ENCODE data around the gene GPRIN2. TPM values are rescaled to one million over a fixed set of nuclear protein-coding genes. Genes with fewer than 3 reads are reported as not detected.
"Not testable (repeated sequence)": the region's sequence is repeated elsewhere in the genome, so short reads cannot be mapped to it uniquely, and the experiment has no call there.

The GPRIN2 gene
- polyA plus RNA-seq, 1 donor from 2014 or later, result 7.1 TPM

- H3K4me2 ChIP-seq (ENCODE audit: low read length); H3K27me3 ChIP-seq (ENCODE audit: insufficient read depth, low read depth, low read length); H2AFZ ChIP-seq (ENCODE audit: low read depth, low read length); H3K4me3 ChIP-seq (ENCODE audit: low read length); H3K36me3 ChIP-seq (ENCODE audit: insufficient read depth, low read length); H3F3A ChIP-seq (ENCODE audit: insufficient read depth, low read length, poor library complexity, severe bottlenecking); H3K9me2 ChIP-seq (ENCODE audit: insufficient read depth, low read length); H3K27ac ChIP-seq (ENCODE audit: low read length); H4K20me1 ChIP-seq (ENCODE audit: insufficient read depth); H3K9me3 ChIP-seq (ENCODE audit: low read length); H3K9ac ChIP-seq (ENCODE audit: low read length); H3K79me2 ChIP-seq (replicated peaks; ENCODE audit: insufficient read depth, low read length): not testable (repeated sequence)
Observed at GRCh38 chr10:46593307-46593706, 36.8 kb upstream of the GPRIN2 start.

- H3K79me2 ChIP-seq (replicated peaks; ENCODE audit: insufficient read depth, low read length); H3K4me3 ChIP-seq (ENCODE audit: low read length); H3K4me2 ChIP-seq (ENCODE audit: low read length); H2AFZ ChIP-seq (ENCODE audit: low read depth, low read length); H3K27me3 ChIP-seq (ENCODE audit: insufficient read depth, low read depth, low read length); H3K36me3 ChIP-seq (ENCODE audit: insufficient read depth, low read length); H4K20me1 ChIP-seq (ENCODE audit: insufficient read depth); H3K27ac ChIP-seq (ENCODE audit: low read length); H3F3A ChIP-seq (ENCODE audit: insufficient read depth, low read length, poor library complexity, severe bottlenecking); H3K9me3 ChIP-seq (ENCODE audit: low read length); H3K9ac ChIP-seq (ENCODE audit: low read length); H3K9me2 ChIP-seq (ENCODE audit: insufficient read depth, low read length): not testable (repeated sequence)
Observed at GRCh38 chr10:46591053-46591452, 34.6 kb upstream of the GPRIN2 start.

GRCh38 chr10:46589589-46589988 lies 33.1 kb upstream of the GPRIN2 start:
- not testable (repeated sequence) for H3K27ac ChIP-seq (ENCODE audit: low read length); H4K20me1 ChIP-seq (ENCODE audit: insufficient read depth); H3K79me2 ChIP-seq (replicated peaks; ENCODE audit: insufficient read depth, low read length); H2AFZ ChIP-seq (ENCODE audit: low read depth, low read length); H3K9me3 ChIP-seq (ENCODE audit: low read length); H3K9ac ChIP-seq (ENCODE audit: low read length); H3K4me2 ChIP-seq (ENCODE audit: low read length); H3K4me3 ChIP-seq (ENCODE audit: low read length); H3K27me3 ChIP-seq (ENCODE audit: insufficient read depth, low read depth, low read length); H3F3A ChIP-seq (ENCODE audit: insufficient read depth, low read length, poor library complexity, severe bottlenecking); H3K9me2 ChIP-seq (ENCODE audit: insufficient read depth, low read length); H3K36me3 ChIP-seq (ENCODE audit: insufficient read depth, low read length)

GRCh38 chr10:46588221-46588620 lies 31.8 kb upstream of the GPRIN2 start:
- H3K9me2 ChIP-seq (ENCODE audit: insufficient read depth, low read length); H3K27ac ChIP-seq (ENCODE audit: low read length); H3K9me3 ChIP-seq (ENCODE audit: low read length); H2AFZ ChIP-seq (ENCODE audit: low read depth, low read length); H3K27me3 ChIP-seq (ENCODE audit: insufficient read depth, low read depth, low read length); H3K4me3 ChIP-seq (ENCODE audit: low read length); H4K20me1 ChIP-seq (ENCODE audit: insufficient read depth); H3F3A ChIP-seq (ENCODE audit: insufficient read depth, low read length, poor library complexity, severe bottlenecking); H3K79me2 ChIP-seq (replicated peaks; ENCODE audit: insufficient read depth, low read length); H3K9ac ChIP-seq (ENCODE audit: low read length); H3K4me2 ChIP-seq (ENCODE audit: low read length); H3K36me3 ChIP-seq (ENCODE audit: insufficient read depth, low read length): not testable (repeated sequence)

GRCh38 chr10:46587546-46587945 lies 31.1 kb upstream of the GPRIN2 start:
- not testable (repeated sequence) for H3K36me3 ChIP-seq (ENCODE audit: insufficient read depth, low read length); H3K9me3 ChIP-seq (ENCODE audit: low read length); H3K4me2 ChIP-seq (ENCODE audit: low read length); H3K9ac ChIP-seq (ENCODE audit: low read length); H3K27ac ChIP-seq (ENCODE audit: low read length); H4K20me1 ChIP-seq (ENCODE audit: insufficient read depth); H3K79me2 ChIP-seq (replicated peaks; ENCODE audit: insufficient read depth, low read length); H3K27me3 ChIP-seq (ENCODE audit: insufficient read depth, low read depth, low read length); H3K4me3 ChIP-seq (ENCODE audit: low read length); H3F3A ChIP-seq (ENCODE audit: insufficient read depth, low read length, poor library complexity, severe bottlenecking); H2AFZ ChIP-seq (ENCODE audit: low read depth, low read length); H3K9me2 ChIP-seq (ENCODE audit: insufficient read depth, low read length)

- not testable (repeated sequence) for H3K4me2 ChIP-seq (ENCODE audit: low read length); H3K27me3 ChIP-seq (ENCODE audit: insufficient read depth, low read depth, low read length); H3F3A ChIP-seq (ENCODE audit: insufficient read depth, low read length, poor library complexity, severe bottlenecking); H4K20me1 ChIP-seq (ENCODE audit: insufficient read depth); H3K36me3 ChIP-seq (ENCODE audit: insufficient read depth, low read length); H3K9me3 ChIP-seq (ENCODE audit: low read length); H2AFZ ChIP-seq (ENCODE audit: low read depth, low read length); H3K79me2 ChIP-seq (replicated peaks; ENCODE audit: insufficient read depth, low read length); H3K9me2 ChIP-seq (ENCODE audit: insufficient read depth, low read length); H3K27ac ChIP-seq (ENCODE audit: low read length); H3K9ac ChIP-seq (ENCODE audit: low read length); H3K4me3 ChIP-seq (ENCODE audit: low read length)
Observed at GRCh38 chr10:46585246-46585645, 28.8 kb upstream of the GPRIN2 start.

GRCh38 chr10:46584196-46584595 lies 27.7 kb upstream of the GPRIN2 start:
- not testable (repeated sequence) for H2AFZ ChIP-seq (ENCODE audit: low read depth, low read length); H3K9me2 ChIP-seq (ENCODE audit: insufficient read depth, low read length); H3K9me3 ChIP-seq (ENCODE audit: low read length); H4K20me1 ChIP-seq (ENCODE audit: insufficient read depth); H3K4me3 ChIP-seq (ENCODE audit: low read length); H3K36me3 ChIP-seq (ENCODE audit: insufficient read depth, low read length); H3K79me2 ChIP-seq (replicated peaks; ENCODE audit: insufficient read depth, low read length); H3F3A ChIP-seq (ENCODE audit: insufficient read depth, low read length, poor library complexity, severe bottlenecking); H3K9ac ChIP-seq (ENCODE audit: low read length); H3K27me3 ChIP-seq (ENCODE audit: insufficient read depth, low read depth, low read length); H3K27ac ChIP-seq (ENCODE audit: low read length); H3K4me2 ChIP-seq (ENCODE audit: low read length)

GRCh38 chr10:46582568-46582967 lies 26.1 kb upstream of the GPRIN2 start:
- not testable (repeated sequence) for H3K9me3 ChIP-seq (ENCODE audit: low read length); H3K4me3 ChIP-seq (ENCODE audit: low read length); H3K4me2 ChIP-seq (ENCODE audit: low read length); H3K27ac ChIP-seq (ENCODE audit: low read length); H3K36me3 ChIP-seq (ENCODE audit: insufficient read depth, low read length); H4K20me1 ChIP-seq (ENCODE audit: insufficient read depth); H3K79me2 ChIP-seq (replicated peaks; ENCODE audit: insufficient read depth, low read length); H3F3A ChIP-seq (ENCODE audit: insufficient read depth, low read length, poor library complexity, severe bottlenecking); H3K9me2 ChIP-seq (ENCODE audit: insufficient read depth, low read length); H3K9ac ChIP-seq (ENCODE audit: low read length); H3K27me3 ChIP-seq (ENCODE audit: insufficient read depth, low read depth, low read length); H2AFZ ChIP-seq (ENCODE audit: low read depth, low read length)

All from neural cell (in vitro differentiated cells).